H9 (cell line): ENCODE measurements around the gene IGSF9B. TPM values are rescaled to one million over a fixed set of nuclear protein-coding genes. Genes with fewer than 3 reads are reported as not detected.

Experiments used
- DNase-seq: peaks from one replicate; pipeline ENCODE4 v3.0.0-alpha.2; 2017
- H2AFZ ChIP-seq: one replicate; pipeline ENCODE4 v1.6.1; 2013; ENCODE audit warnings: mild to moderate bottlenecking, low read length, control low read depth, moderate library complexity
- H2AK5ac ChIP-seq: 2 replicates; pipeline ENCODE4 v1.6.1; 2013; ENCODE audit warnings: low read length, control low read depth, mixed read lengths; ENCODE audit not compliant: insufficient read length
- H2BK120ac ChIP-seq: one replicate; pipeline ENCODE4 v1.6.1; 2013; ENCODE audit warnings: low read depth, mild to moderate bottlenecking, low read length, control low read depth, inconsistent platforms; ENCODE audit not compliant: poor library complexity, severe bottlenecking
- H2BK12ac ChIP-seq: 2 replicates; pipeline ENCODE4 v1.6.1; 2013; ENCODE audit warnings: low read length, control low read depth, mixed read lengths, low read depth; ENCODE audit not compliant: insufficient read length
- H2BK15ac ChIP-seq: 2 replicates; pipeline ENCODE4 v1.6.1; 2013; ENCODE audit warnings: low read depth, low read length, control low read depth
- H2BK20ac ChIP-seq: one replicate; pipeline ENCODE4 v1.6.1; 2013; ENCODE audit warnings: low read depth, mild to moderate bottlenecking, low read length, control low read depth, inconsistent platforms; ENCODE audit not compliant: poor library complexity, severe bottlenecking
- H2BK5ac ChIP-seq: 2 replicates; pipeline ENCODE4 v1.6.1; 2013; ENCODE audit warnings: low read length, control low read depth, mixed read lengths; ENCODE audit not compliant: insufficient read length
- H3K14ac ChIP-seq: 2 replicates; pipeline ENCODE4 v1.6.1; 2013; ENCODE audit warnings: low read length, control low read depth; ENCODE audit not compliant: insufficient read depth
- H3K18ac ChIP-seq: 2 replicates; pipeline ENCODE4 v1.6.1; 2013; ENCODE audit warnings: low read depth, mild to moderate bottlenecking, mixed read lengths, low read length, control low read depth; ENCODE audit not compliant: insufficient read length
- H3K23ac ChIP-seq: 2 replicates; pipeline ENCODE4 v1.6.1; 2013; ENCODE audit warnings: low read length, control low read depth, mixed read lengths, low read depth; ENCODE audit not compliant: insufficient read length
- H3K23me2 ChIP-seq: 2 replicates; pipeline ENCODE4 v1.6.1; 2013; ENCODE audit warnings: low read depth, mild to moderate bottlenecking, mixed read lengths, low read length, control low read depth; ENCODE audit not compliant: insufficient read length, poor library complexity, severe bottlenecking
- H3K27ac ChIP-seq: 2 replicates; pipeline ENCODE4 v1.5.1; 2013; ENCODE audit warnings: low read length, control low read depth, mixed read lengths, low read depth; ENCODE audit not compliant: insufficient read length
- H3K27me3 ChIP-seq: 2 replicates; pipeline ENCODE4 v1.6.1; 2013; ENCODE audit warnings: low read length, control low read depth, inconsistent platforms; ENCODE audit not compliant: insufficient read depth
- H3K4ac ChIP-seq: 2 replicates; pipeline ENCODE4 v1.6.1; 2013; ENCODE audit warnings: low read depth, mild to moderate bottlenecking, control low read depth, inconsistent platforms, low read length, moderate library complexity
- H3K4me1 ChIP-seq: 2 replicates; pipeline ENCODE4 v1.6.1; 2013; ENCODE audit warnings: low read length, control low read depth, inconsistent platforms; ENCODE audit not compliant: insufficient read depth
- H3K4me2 ChIP-seq: 2 replicates; pipeline ENCODE4 v1.6.1; 2013; ENCODE audit warnings: low read length, control low read depth, mixed read lengths; ENCODE audit not compliant: insufficient read length, insufficient read depth
- H3K56ac ChIP-seq: 2 replicates; pipeline ENCODE4 v1.6.1; 2013; ENCODE audit warnings: low read depth, mild to moderate bottlenecking, mixed read lengths, low read length, control low read depth; ENCODE audit not compliant: insufficient read length
- H3K79me1 ChIP-seq: 2 replicates; pipeline ENCODE4 v1.6.1; 2013; ENCODE audit warnings: low read depth, mild to moderate bottlenecking, moderate library complexity, low read length, control low read depth, inconsistent platforms; ENCODE audit not compliant: insufficient read depth, poor library complexity, severe bottlenecking
- H3K79me2 ChIP-seq: 2 replicates; pipeline ENCODE4 v1.6.1; 2013; ENCODE audit warnings: low read length, control low read depth, inconsistent platforms; ENCODE audit not compliant: insufficient read depth
- H3K9ac ChIP-seq: 2 replicates; pipeline ENCODE4 v1.6.1; 2013; ENCODE audit warnings: low read length, control low read depth, mixed read lengths; ENCODE audit not compliant: insufficient read length; ENCODE audit errors: extremely low read depth
- H3K9me3 ChIP-seq: one replicate; pipeline ENCODE4 v1.6.1; 2013; ENCODE audit warnings: low read depth, low read length, inconsistent platforms; ENCODE audit not compliant: control insufficient read depth
- H3T11ph ChIP-seq: one replicate; pipeline ENCODE4 v1.6.1; 2013; ENCODE audit warnings: mild to moderate bottlenecking, low read length, control low read depth, inconsistent platforms
- H4K20me1 ChIP-seq: one replicate; pipeline ENCODE4 v1.6.1; 2013; ENCODE audit not compliant: control insufficient read depth, insufficient read length, insufficient read depth
- H4K5ac ChIP-seq: 2 replicates; pipeline ENCODE4 v1.6.1; 2013; ENCODE audit warnings: low read depth, mild to moderate bottlenecking, mixed read lengths, low read length, control low read depth; ENCODE audit not compliant: insufficient read length
- H4K8ac ChIP-seq: replicated peaks from 2 replicates; pipeline ENCODE4 v1.6.1; 2013; ENCODE audit warnings: low read length, control low read depth, mixed read lengths, low read depth; ENCODE audit not compliant: insufficient read length
- H4K91ac ChIP-seq: 2 replicates; pipeline ENCODE4 v1.6.1; 2013; ENCODE audit warnings: low read depth, mild to moderate bottlenecking, moderate library complexity, mixed read lengths, low read length, control low read depth; ENCODE audit not compliant: insufficient read length
- H3K27ac Mint-ChIP-seq, 3 experiments: 2 replicates in 2 of 3; 3 replicates in 1 of 3; pipeline ENCODE4 v1.8.0; 2020 to 2021; ENCODE audit warnings: mixed read lengths in 3 of 3, mild to moderate bottlenecking in 1 of 3, moderate library complexity in 1 of 3
- H3K27me3 Mint-ChIP-seq: 2 replicates; pipeline ENCODE4 v1.8.0; 2021; ENCODE audit warnings: low read depth, mild to moderate bottlenecking, moderate library complexity, mixed read lengths
- H3K36me3 Mint-ChIP-seq, 3 experiments: 2 replicates in 2 of 3; 3 replicates in 1 of 3; pipeline ENCODE4 v1.8.0; 2020 to 2021; ENCODE audit warnings: low read depth in 3 of 3, mixed read lengths in 3 of 3; ENCODE audit not compliant: insufficient read depth in 1 of 3
- H3K4me1 Mint-ChIP-seq, 2 experiments: 2 replicates each; pipeline ENCODE4 v1.8.0; 2020; ENCODE audit warnings: mixed read lengths in 2 of 2
- H3K4me3 Mint-ChIP-seq, 2 experiments: 2 replicates in 1 of 2; 3 replicates in 1 of 2; pipeline ENCODE4 v1.8.0; 2020 to 2021; ENCODE audit warnings: mild to moderate bottlenecking in 2 of 2, mixed read lengths in 2 of 2, moderate library complexity in 1 of 2
- H3K9me3 Mint-ChIP-seq, 2 experiments: 2 replicates in 1 of 2; 3 replicates in 1 of 2; pipeline ENCODE4 v1.8.0; 2020; ENCODE audit warnings: mild to moderate bottlenecking in 2 of 2, mixed read lengths in 2 of 2, moderate library complexity in 1 of 2
- CTCF ChIP-seq: fragments of 200-600 bp; sonication (generic); conservative IDR thresholded peaks from 3 replicates; pipeline ENCODE4 v1.8.0; 2021; ENCODE audit warnings: antibody characterized with exemption, mild to moderate bottlenecking
- WGBS: extraction: QIAGEN DNeasy Blood & Tissue Kit; methylation state at CpG from one replicate; pipeline ENCODE4 v1.1.7; 2013; ENCODE audit warnings: missing lambda C conversion rate, low lambda C conversion rate, mixed read lengths; ENCODE audit not compliant: insufficient read length; ENCODE audit errors: extremely low coverage; 5-methylcytosine and 5-hydroxymethylcytosine counted together
- total RNA-seq: library from RNA; stranded (reverse); gene quantifications from 2 replicates; pipeline ENCODE4 v1.2.1, GENCODE V29; 2021

The IGSF9B gene
- total RNA-seq, 1 experiment from 2014 or later, result 25.7 TPM

- Histone ChIP-seq H2AK5ac (no peak overlapping the region), H4K20me1 (no peaks in the 10 kb centered on the region), H4K91ac (no peak overlapping the region), H3K79me1 (no peaks in the 10 kb centered on the region), H4K8ac (no peak overlapping the region), H3K9me3 (no peaks in the 10 kb centered on the region), H3K14ac (no peak overlapping the region; the same call in 1 of the 2 replicates), H4K5ac (no peak overlapping the region), H3K56ac (no peak overlapping the region), H2BK20ac (no peak overlapping the region), H3K79me2 (no peaks in the 10 kb centered on the region), H3K9ac (no peak overlapping the region), H3K23me2 (no peaks in the 10 kb centered on the region), H3K18ac (no peak overlapping the region), H3K27me3 (no peaks in the 10 kb centered on the region), H2BK5ac (no peak overlapping the region), H3K4me1 (no peaks in the 10 kb centered on the region), H2BK12ac (no peak overlapping the region), H3T11ph (no peak overlapping the region), H3K4ac (no peak overlapping the region), H2BK15ac (no peak overlapping the region), H3K23ac (no peak overlapping the region), H3K4me2 (no peak overlapping the region), H3K27ac (no peak overlapping the region), H2AFZ (no peak overlapping the region), H2BK120ac (no peak overlapping the region)
- Mint-ChIP-seq H3K27ac (no peak overlapping the region; a peak in 1 of 7 replicates), H3K9me3 (no peaks in the 10 kb centered on the region), H3K36me3 (no peaks in the 10 kb centered on the region), H3K4me1 (peaks cover 2 to 7% of the 10 kb centered on the region in 2 experiments; a peak in 3 of 4 replicates), H3K27me3 (peaks cover 20% of the 10 kb centered on the region), H3K4me3 (no peak overlapping the region)
- TF ChIP-seq CTCF, result no peak
- no peak for DNase-seq
- no CpG with 5 or more reads among the region's 28 CpGs for WGBS
Measured at GRCh38 chr11:133983660-133984316, 27.0 kb upstream of the IGSF9B start.
